HG03520 (cell line): ENCODE measurements around the gene GALNT2.

Source experiments
- ATAC-seq: cut with Tn5 transposase; IDR thresholded peaks from one replicate; pipeline ENCODE4 v1.9.1; 2021; ENCODE audit warnings: mild to moderate bottlenecking, moderate library complexity; ENCODE audit not compliant: unreplicated experiment

GALNT2 gene

DNA sequence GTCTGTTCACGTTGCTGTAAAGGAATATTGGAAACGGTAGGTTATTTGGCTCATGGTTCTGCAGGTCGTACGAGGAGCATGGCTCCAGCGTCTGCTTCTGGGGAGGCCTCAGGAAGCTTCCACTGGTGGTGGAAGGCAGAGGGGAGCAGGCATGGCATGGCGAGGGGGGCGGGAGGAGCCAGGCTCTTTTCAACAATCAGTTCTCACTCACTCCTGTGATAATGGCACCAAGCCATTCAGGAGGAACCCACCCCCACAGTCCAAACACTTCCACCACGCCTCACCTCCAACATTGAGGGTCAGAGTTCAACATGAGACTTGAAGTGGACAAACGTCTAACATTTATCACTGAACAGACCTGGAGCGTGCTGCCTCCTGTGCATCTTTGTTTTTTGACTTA, 217.9 kb downstream of the GALNT2 start:
- no peak for ATAC-seq

DNA sequence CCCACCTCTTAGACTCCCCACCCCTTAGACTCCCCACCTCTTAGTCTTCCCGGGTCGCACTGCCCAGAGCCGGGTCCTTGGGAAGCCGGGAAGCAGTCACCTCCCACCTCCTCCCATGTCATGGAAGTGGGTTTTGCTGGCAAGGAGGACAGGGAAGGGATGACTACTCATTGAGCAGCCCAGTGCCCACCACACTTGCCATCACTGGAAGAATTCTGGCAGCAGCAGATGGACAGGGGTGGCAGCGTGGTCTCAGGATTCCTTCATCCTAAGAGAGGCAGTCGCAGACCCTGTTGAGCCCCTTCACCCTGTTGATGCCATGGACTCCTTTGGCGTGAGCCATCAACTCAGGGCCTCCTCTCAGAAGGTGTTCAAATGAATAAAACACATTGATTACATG, 218.3 kb downstream of the GALNT2 start:
- no peak for ATAC-seq

DNA sequence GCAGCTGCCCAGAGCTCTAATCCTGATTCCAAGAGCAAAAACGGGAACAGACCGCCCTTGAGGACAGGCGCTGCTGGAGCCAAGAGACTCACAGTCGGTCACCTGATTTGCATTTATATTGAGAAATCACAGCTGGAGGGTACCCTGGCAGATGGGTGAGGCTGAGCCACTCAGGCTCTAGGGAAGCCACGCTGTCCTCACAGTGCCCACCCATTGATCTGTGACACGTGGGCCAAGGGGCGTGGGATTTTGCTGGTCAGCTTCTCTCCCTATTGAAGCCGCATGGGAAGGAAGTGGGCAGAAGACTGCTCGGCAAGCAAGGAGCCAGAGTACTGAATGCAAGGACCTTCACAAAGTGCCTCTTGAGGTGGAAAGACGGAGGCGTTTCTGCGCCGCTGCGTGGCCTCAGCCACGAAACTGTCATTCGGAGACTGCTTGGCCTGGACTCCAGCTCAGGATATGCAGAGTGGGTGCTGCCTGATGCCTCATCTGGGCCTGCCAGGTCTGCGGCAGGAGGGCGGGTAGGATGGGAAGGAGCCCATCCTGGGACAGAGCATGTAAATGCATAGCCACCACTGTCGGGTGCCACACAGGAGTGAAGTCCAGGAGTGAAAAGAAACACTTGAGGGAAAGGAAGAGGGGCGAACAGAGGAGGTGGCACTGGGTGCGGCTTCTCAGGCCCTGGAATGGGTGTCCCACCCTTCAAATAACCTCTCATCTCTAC, 219.3 kb downstream of the GALNT2 start:
- no peak for ATAC-seq

DNA sequence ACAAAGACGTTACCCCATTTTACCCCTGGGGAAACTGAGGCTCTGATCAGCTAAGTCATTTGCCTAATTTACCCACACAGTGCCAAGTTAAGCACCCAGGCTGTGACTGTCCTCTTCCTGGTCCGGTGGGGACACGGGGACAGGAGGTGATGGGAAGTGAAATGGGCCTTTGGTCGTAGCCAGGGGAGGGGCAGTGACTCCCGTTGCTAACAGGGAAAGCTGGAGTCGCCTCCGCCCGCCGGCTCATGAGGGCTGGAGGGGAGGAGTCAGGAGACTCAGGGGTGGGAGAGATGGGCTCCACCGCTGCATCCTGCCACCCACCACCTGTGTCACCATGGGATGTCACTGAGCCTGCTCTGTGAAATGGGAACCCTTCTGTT, 219.8 kb downstream of the GALNT2 start:
- ATAC-seq: no peak

DNA sequence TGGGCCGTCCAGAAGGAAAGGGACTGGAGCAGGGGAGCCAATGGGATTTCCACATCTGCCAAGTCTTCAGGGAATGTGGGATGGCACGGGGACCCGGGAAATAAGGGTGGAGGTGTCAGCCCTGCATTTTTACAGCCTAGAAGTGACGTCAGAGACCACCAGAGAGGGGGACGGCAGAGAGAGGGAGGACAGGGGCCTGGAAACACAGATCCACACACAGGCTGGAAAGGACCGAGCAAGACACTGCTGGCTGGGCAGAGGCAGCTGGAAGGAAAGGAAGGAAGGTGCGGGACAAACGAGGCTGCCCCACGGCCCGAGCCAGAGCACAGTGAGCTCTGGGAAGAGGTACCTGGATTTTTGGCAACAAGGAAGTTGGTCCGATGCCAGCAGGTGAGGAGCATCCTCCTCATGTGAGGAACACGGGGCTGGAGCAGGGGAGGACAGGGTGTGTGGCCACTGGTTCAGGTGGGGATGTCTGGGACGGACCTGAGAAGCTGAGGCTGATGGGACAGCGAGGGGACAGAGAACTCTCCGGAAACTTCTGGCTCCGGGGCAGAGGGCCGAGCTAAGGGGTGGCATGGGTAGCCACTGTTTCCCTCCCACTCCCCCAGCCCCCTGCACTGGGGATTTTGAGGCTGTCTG, 220.8 kb downstream of the GALNT2 start:
- no peak for ATAC-seq

DNA sequence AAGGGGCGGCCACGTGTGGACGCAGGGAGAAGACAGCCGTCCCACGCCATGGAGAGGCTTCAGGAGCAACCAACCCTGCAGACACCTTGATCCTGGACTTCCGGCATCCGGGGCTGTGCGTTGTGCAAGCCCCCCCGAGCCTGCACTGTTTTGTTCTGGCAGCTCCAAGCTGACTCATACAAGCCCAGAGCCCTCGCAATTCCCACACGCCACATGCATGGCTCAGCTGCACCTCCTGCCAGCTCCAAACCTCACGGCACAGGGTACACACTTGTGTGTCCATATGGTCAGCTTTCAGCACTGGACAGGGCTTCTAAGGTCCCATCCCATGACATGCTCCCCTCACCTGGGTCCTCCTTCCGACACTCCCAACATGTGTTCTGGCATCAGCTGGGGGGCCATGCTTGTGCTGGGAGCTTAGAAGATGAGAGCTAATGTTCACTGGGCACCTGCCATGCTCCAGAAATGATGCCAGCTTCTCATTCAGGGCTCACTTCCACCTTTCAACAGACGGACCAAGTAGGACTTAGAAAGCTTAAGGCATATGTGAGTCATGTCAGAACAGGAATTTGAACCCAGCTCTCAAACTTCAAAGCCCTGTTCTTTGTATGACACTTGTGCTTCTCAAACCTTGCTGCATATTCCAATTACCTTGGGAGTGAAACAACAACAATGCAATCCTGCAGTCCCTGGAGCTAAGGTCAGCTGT, 221.8 kb downstream of the GALNT2 start:
- ATAC-seq: no peak

DNA sequence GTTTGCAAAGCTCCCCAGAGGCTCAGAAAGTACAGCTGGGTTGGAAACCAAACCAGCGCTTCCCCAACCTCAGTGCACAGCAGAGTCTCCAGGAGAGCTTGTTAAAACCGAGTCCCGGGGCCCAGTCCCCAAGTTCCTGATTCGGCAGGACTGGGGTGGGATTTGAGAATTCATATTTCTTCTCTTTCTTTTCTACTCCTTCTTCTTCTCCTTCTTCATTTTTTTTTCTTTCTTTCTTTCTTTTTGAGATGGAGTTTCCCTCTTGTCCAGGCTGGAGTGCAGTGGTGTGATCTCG, 222.3 kb downstream of the GALNT2 start:
- no peak for ATAC-seq

DNA sequence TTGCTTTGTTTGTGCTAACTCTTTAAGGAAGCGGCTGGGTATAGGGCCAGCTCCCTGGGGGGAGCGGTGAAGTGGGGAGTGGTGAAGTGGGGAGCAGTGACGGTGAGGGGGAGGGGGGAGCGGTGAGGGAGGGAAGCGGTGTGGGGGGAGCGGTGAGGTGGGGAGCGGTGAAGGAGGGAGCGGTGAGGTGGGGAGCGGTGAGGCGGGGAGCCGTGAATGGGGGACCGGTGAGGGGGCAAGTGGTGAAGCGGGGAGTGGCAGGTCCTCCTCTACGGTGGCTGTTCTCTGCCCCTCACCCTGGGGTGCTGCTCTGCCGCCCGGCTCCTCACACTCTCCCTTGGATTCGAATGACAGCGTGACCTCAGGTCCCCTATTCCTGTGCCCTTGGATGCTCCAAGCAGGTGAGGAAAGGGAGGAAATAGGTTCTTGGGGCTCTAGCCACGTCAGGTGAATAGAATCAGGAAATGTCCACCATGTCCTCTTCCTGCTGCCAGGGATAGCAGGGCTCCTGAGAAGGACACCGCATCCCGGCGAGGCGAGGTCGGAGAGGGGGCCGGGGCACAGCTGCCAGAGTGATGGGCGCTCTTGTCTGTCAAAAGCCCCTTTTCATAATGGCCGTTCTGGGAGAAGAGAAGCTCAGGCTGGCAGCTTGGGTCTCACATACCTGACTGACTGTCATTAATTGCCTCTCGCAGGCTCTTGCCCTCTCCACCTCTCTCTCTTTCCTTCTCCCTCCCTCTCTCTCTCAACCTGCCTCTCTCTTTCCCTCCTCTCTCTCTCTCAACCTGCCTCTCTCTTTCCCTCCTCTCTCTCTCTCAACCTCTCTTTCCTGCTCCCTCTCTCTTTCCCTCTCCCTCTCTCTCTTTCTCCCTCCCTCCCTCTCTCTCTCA, 224.9 kb downstream of the GALNT2 start:
- no peak for ATAC-seq

DNA sequence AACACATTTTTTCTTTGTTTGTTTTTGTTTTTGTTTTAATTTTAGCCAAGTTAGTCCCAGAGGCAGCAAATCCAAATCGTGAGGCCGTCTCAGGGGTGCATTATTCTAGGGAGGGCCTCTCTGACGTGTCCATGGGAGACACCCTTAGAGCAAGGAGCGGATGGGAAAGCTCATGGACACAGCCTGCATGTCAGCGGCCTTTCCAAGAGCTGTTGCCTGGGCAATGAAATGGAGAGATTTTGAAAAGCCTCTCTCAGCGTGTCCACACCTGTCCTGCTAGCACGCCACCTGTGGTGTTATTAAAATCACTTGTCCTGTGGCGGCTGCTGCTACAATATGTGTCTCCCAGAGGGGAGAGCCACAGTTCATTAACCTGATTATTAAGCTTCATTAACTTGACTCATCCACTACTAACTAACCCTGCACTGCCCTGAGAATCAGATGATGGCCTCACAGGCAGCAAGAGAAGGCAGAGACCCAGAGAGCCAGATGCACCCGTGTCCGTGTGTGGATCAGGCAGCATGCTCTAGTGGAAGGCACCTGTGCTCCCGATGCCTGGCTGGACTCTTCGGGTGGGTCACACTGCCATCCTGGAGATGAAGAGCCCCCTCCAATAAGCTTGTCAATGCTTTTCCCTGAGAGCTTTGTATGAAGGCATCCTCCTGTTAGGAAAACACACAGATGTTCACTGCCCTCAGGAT, 225.8 kb downstream of the GALNT2 start:
- ATAC-seq: no peak

DNA sequence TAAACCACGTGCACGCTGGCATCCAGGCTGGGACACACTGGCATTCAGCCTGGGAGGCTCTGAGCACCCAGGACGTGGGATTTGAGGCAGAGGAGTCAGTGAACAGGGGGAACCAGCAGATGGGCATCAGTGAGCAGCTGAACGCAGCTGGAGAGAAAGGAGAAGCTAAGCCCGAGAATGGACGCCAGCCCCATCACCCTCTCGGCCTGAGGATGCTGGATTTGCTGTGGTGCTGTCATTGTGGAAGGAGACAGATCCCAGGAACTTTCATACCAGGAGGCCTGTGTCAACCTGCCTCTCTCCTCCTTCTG, 226.3 kb downstream of the GALNT2 start:
- ATAC-seq: no peak

DNA sequence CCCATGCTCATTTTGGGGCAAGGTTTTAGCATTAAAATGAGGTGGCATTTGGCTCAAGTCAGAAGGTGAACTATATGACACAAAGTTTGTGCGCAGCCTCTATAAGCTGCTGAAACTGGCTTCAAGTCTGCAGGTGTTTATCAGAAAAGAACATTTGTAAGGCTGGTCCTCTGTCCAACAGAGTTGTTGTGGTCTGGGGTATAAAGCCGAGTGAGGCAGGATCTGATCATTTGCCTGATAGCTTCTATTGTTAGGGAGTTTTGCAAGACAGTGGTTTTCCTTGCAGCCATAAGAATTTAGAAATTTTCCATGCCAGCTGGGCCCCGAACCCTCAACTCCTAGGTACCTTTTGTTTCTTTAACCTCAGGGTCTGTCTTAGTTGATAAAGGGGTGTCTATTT, 228.3 kb downstream of the GALNT2 start:
- ATAC-seq: no peak

DNA sequence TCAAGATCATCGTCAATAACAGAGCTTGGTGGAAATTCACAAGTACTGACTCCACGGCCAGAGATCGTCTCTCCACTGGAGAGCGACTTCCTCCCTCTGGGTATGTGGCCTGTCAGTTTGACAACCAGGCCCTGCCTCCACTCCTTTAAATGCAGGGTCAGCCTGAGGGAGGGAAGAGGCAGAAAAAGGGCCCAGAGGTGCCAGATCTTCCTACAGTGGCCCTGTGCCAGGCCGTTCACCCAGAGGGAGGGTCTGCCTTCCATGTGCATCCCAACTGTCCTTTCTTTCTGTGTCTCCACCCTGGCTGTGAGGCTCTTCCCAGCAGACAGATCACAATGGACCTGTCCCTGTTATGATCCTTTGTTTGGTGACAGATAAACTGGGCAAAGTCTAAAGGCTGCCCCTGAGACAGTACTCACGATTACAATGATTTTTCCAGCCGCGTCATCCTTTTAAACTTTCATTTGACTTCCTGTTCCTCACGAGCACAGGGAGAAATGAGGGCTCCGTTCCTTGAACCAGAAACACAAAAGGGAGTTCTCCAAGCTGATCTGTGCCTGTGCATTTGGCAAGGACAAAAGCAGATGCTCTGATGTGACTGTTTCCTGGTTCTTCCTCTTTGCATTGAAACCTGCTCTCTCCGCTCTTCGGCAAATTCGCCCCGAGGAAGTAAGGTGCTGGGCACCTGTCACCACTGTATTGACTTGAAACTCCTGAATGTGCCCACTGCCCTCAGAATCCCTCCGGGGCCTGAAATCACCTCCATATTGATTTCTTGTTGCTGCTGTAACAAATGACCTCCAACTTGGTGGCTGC, 232.4 kb downstream of the GALNT2 start:
- no peak for ATAC-seq

DNA sequence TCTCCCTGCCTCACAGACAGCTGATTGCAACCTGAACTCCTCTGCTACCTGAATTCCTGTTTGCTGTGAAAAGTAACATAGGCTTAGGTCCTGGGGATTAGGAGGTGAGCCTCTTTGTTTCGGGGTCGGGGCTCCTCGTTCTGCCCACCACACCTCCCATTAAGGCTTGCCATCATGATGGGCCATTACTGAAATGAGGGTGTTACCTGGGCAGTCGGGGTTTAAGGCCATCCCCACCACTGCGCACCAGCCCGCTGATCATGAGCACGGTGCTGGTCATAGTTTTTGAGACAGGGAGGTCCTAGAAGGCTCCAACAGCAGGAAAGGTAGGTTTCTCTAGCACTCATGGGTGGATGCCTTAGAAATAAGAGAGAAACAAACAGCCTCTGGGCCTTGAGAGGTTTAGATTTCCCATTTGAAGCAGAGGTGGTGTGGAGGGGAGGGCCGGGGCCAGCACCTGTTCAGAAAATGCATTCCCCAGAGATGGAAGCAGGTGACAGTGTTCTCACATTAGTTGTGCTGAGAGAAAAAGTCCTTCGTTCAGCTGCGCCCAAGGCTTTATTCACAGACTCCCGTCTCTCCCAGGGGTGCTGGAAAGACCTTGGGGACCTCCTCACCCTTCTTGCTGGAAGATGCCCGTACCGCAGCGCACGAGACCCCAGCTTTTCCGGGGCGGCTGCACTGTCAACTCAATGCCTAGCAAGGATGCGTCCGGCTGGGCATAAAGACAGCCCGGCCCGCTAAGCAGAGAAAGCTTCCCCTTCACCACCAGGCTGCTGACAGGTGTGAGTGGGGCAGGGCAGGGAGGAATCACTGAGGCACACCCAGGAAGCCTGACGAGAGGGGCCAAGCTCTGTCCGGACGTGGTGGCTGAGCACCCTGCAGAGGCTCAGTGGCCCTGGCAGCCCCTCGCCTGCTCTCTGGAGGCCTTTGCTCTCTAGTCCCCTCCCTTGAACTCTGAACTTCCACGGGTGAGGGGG, 233.6 kb downstream of the GALNT2 start:
- ATAC-seq: no peak

DNA sequence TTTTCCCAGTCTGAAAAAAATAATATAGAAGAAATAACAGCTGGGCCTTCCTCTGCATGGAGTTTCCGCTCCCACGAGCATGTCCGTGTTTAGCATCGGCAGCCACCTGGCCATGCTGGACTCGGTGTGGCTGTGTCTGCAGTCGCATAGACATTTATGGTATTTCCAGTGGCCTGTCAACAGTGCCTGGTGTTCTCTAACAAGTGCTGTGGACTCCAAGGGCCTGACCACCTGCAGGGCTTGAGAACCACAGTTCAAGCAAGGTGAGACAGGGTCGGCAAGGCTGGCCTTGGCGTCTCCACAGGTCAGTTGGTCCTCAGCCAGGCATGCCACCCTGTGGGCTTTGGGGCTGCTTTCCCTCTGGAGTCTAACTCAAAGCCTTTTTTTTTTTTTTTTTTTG, 234.3 kb downstream of the GALNT2 start:
- no peak for ATAC-seq

DNA sequence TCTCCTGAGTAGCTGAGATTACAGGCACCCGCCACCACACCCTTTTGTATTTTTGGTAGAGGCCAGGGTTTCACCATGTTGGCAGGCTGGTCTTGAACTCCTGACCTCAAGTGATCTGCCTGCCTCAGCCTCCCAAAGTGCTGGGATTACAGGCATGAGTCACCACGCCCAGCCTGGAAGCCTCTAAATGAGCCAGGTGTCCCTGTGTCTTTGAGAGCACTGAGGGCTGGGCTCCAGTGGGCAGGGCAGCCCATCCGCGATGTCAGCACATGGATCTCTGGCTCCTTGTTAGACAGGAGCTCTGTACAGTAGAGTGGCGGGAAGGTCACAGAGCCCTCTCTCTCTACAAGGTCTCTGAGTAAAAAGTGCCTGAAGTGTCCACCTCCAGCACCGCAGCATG, 234.8 kb downstream of the GALNT2 start:
- ATAC-seq: no peak

DNA sequence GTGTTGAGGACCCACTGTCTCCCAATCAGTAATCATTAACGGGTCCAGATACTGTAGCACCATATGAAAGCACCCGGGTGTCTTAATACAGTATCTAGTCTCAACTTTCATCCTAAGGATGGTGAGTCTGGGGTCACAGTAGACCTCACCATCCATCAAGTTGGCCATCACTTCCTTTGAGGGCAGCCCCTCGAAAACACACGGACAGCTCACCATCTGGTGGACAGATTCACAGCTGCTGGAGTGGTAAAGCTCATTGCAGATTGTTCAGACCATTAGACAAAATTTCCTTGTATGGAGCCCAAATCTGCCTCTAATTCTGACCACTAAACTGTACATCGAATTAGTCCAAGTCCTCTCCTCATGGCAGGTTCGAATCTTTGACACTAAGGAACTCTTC, 236.0 kb downstream of the GALNT2 start:
- no peak for ATAC-seq

DNA sequence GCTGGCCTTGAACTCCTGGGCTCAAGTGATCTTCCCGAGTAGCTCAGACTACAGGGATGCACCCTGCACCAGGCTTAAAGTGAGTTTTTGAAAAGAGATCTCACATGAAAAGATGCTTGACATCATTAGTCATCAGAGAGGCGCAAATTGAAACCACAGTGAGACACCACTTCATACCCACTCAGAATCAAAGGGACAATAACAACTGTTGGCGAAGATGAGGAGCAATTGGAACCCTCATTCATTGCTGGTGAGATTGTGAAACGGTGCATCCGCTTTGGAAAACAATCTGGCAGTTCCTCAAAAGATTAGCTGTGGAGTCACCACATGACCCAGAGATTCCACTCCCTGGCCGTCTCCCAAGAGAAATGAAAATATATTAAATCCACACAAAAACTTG, 236.8 kb downstream of the GALNT2 start:
- ATAC-seq: no peak

DNA sequence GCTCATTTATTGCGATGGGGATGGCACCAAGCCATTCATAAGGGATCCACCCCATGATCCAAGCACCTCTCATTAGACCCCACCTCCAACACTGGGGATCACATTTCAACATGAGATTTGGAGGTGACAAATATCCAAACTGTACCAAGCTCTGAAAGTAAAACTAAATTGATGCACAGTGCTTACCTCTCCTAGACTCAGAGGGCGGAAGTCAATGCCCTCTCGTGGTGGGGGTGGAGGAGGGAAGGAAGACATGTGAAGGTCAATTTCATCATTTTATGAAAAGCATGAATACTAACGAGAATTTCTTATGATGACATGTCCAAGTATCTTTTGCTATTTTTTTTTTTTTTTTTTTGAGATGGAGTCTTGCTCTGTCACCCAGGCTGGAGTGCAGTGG, 239.1 kb downstream of the GALNT2 start:
- ATAC-seq: peak; percentile 79

DNA sequence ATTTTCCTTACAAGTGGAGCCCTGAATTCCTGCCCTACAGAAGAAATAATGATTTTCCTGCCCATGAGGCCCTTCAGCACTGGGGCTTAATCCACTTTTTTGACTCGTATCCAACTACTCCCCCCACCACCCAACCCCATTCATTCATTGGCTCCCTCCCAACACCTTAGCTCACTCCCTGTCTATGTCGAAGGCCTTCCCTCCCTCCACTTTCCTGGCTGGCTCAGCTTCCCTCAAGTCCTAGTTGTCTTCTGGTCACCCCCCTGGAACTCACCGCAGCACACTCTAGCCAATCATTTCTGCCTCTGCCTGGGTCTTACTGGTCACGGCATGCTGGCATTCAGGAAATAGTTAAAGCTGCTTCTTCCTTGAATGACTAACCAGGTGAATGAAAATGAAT, 240.2 kb downstream of the GALNT2 start:
- ATAC-seq: no peak
